C4-2B (cell line): ENCODE data around the gene COMMD4.
"Not testable (repeated sequence)": the region's sequence is repeated elsewhere in the genome, so short reads cannot be mapped to it uniquely, and the experiment has no call there.

Experiments
- H3K27ac ChIP-seq: fragments of 450-650 bp; 2 replicates; pipeline ENCODE4 v1.5.1; 2017
- ZFX ChIP-seq: fragments of 450-650 bp; IDR thresholded peaks from 2 replicates; pipeline ENCODE4 v1.6.1; 2017
- TF ChIP-seq, protein P1 (sequence below): fragments of 450-650 bp; conservative IDR thresholded peaks from 2 replicates; pipeline ENCODE4 v1.5.1; 2017; ENCODE audit warnings: mild to moderate bottlenecking

The COMMD4 gene

DNA sequence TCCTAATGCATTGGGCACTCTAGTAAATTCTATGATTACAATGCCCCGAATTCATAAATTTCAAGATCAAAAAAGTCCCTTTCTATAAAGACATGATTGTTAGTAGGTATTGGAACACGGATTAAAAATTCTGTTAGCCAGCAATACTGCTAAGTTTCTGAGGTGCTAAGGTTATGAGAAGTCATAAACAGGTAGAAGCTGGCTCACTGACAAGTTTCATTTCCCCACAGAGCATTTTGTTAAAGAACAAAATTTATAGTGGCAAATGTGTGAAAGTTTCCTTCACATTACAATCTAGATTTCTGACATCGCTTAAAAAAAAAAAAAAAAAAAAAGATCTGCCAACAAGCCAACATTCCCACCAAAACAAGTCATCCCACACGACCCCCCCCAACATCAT is 44.9 kb downstream of the COMMD4 start:
- TF ChIP-seq, protein P1, sequence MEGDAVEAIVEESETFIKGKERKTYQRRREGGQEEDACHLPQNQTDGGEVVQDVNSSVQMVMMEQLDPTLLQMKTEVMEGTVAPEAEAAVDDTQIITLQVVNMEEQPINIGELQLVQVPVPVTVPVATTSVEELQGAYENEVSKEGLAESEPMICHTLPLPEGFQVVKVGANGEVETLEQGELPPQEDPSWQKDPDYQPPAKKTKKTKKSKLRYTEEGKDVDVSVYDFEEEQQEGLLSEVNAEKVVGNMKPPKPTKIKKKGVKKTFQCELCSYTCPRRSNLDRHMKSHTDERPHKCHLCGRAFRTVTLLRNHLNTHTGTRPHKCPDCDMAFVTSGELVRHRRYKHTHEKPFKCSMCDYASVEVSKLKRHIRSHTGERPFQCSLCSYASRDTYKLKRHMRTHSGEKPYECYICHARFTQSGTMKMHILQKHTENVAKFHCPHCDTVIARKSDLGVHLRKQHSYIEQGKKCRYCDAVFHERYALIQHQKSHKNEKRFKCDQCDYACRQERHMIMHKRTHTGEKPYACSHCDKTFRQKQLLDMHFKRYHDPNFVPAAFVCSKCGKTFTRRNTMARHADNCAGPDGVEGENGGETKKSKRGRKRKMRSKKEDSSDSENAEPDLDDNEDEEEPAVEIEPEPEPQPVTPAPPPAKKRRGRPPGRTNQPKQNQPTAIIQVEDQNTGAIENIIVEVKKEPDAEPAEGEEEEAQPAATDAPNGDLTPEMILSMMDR, result no peak
- no peak for TF ChIP-seq ZFX
- no peak overlapping the region for H3K27ac ChIP-seq

DNA sequence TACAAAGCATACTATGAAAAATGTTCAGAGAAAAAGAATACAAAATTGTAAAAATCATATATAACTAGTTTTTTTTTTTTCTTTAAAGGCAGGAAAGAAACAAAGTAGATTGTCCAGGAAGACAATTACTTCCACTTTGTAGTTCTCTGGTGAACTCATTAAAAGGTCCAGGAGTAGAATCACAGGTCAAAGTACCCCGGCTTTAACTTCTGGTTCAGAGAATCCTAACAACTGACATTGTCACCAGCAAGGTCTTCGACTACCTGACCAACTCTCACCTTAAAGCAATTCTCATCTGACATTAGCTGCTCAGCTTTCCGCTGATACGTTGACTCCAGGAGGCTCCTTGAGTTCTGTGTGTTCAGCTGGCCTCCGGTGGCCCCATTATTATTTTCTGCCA is 48.1 kb downstream of the COMMD4 start:
- not testable (repeated sequence) for H3K27ac ChIP-seq
